Activated T-helper 2 cell treated with anti-CD3 and anti-CD28 coated beads, Interferon-gamma antibody, Interleukin-2, Interleukin-4, amounts not matched to agents 10 μg/mL and 5 μg/mL and 100 μg/mL, durations not matched to agents 14 hours and 24 hours and 36 hours (primary cell): Measurements from ENCODE around the gene SLC35E2B. TPM values are rescaled to one million over a fixed set of nuclear protein-coding genes. Genes with fewer than 3 reads are reported as not detected.

Experiments used
- DNase-seq: peaks from one replicate; pipeline ENCODE4 v3.0.0; 2021; ENCODE audit warnings: low spot score
- H3K27ac Mint-ChIP-seq: one replicate; pipeline ENCODE4 v1.8.0; 2021; ENCODE audit warnings: mixed read lengths
- H3K27me3 Mint-ChIP-seq: one replicate; pipeline ENCODE4 v1.8.0; 2021; ENCODE audit warnings: low read depth, mixed read lengths
- H3K36me3 Mint-ChIP-seq: one replicate; pipeline ENCODE4 v1.8.0; 2021; ENCODE audit warnings: low read depth, mixed read lengths
- H3K4me1 Mint-ChIP-seq: one replicate; pipeline ENCODE4 v1.8.0; 2021; ENCODE audit warnings: low read depth, mixed read lengths
- H3K4me3 Mint-ChIP-seq: one replicate; pipeline ENCODE4 v1.8.0; 2021; ENCODE audit warnings: low read depth, mild to moderate bottlenecking, moderate library complexity, mixed read lengths
- H3K9me3 Mint-ChIP-seq: one replicate; pipeline ENCODE4 v1.8.0; 2021; ENCODE audit warnings: mixed read lengths
- intact Hi-C: fragments of 100-400 bp; cut with micrococcal nuclease; formaldehyde crosslinking; loops from one replicate; pipeline ENCODE4 v1.15.1; 2023
- total RNA-seq: library from RNA; stranded (reverse); gene quantifications from 2 replicates; pipeline ENCODE4 v1.2.3, GENCODE V29; 2022

Gene SLC35E2B
- total RNA-seq, 1 donor from 2014 or later = 41.9 TPM

DNA sequence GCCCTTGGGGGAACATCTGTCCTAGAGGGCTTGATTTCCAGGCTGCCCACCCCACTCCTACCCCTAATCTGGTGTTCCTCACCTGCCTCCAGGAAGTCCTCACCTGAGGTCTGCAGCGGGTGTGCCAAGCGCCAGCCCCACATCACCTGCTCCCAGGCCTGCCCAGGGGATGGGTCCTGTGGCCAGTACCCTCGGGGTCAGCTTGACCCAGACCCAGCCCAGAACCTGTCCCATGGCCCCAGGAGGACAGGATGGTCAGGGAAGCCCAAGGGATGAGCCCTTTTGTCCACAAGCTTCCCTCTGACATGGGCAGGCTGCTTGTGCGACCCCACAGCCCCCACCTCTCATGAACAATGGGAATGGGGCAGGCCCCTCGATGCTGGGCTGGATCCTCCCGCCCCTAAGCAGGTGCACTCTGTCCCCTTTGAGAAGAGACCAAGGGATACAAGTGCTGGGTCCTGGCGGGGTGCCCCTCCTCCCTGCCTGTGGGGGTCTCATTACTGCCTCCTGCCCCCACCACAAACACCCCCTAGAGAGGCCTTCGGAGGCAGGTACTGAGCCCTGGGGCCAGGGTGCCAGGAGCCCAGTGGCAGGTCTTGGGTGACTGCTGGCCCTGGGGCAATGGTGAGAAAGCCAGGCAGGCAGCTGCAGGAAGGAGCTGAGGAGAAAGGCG lies 74.1 kb downstream of the SLC35E2B start:
- peaks cover 12% of the 10 kb centered on the region for H3K36me3 Mint-ChIP-seq
- intact Hi-C loops = no loop called here
- DNase-seq = no peak
- no peaks in the 10 kb centered on the region for H3K9me3 Mint-ChIP-seq
- H3K27ac Mint-ChIP-seq = no peak overlapping the region
- H3K4me3 Mint-ChIP-seq = peak overlapping the region; percentile 5
- H3K27me3 Mint-ChIP-seq = no peaks in the 10 kb centered on the region
- H3K4me1 Mint-ChIP-seq = peaks cover 24% of the 10 kb centered on the region

GRCh38 chr1:1617925-1618324 lies 74.7 kb downstream of the SLC35E2B start:
- Mint-ChIP-seq H3K27me3 (no peaks in the 10 kb centered on the region), H3K4me3 (peak overlapping the region; percentile 86), H3K4me1 (peaks cover 25% of the 10 kb centered on the region), H3K27ac (no peak overlapping the region), H3K36me3 (peaks cover 13% of the 10 kb centered on the region), H3K9me3 (no peaks in the 10 kb centered on the region)
- intact Hi-C loops = no loop called here
- DNase-seq = no peak

- Mint-ChIP-seq H3K36me3 (peaks cover 13% of the 10 kb centered on the region), H3K27ac (peak overlapping the region; percentile 22), H3K9me3 (no peaks in the 10 kb centered on the region), H3K4me1 (peaks cover 25% of the 10 kb centered on the region), H3K27me3 (no peaks in the 10 kb centered on the region), H3K4me3 (peak overlapping the region; percentile 86)
- no peak for DNase-seq
- intact Hi-C loops = no loop called here
These were observed 75.1 kb downstream of the SLC35E2B start for GRCh38 chr1:1617516-1617915.

- Mint-ChIP-seq H3K27me3 (no peaks in the 10 kb centered on the region), H3K36me3 (peaks cover 17% of the 10 kb centered on the region), H3K9me3 (no peaks in the 10 kb centered on the region), H3K27ac (peak overlapping the region; percentile 22), H3K4me3 (peak overlapping the region; percentile 86), H3K4me1 (peaks cover 25% of the 10 kb centered on the region)
- DNase-seq = no peak
- intact Hi-C loops = no loop called here
These were observed 75.8 kb downstream of the SLC35E2B start for GRCh38 chr1:1616838-1617237.

GRCh38 chr1:1616045-1616790 lies 76.4 kb downstream of the SLC35E2B start:
- H3K36me3 Mint-ChIP-seq = peaks cover 17% of the 10 kb centered on the region
- peak overlapping the region; percentile 71 for H3K27ac Mint-ChIP-seq
- H3K9me3 Mint-ChIP-seq = no peaks in the 10 kb centered on the region
- DNase-seq = peak; percentile 40
- H3K27me3 Mint-ChIP-seq = no peaks in the 10 kb centered on the region
- intact Hi-C loops = no loop called here
- H3K4me3 Mint-ChIP-seq = peak overlapping the region; percentile 86
- H3K4me1 Mint-ChIP-seq = peaks cover 25% of the 10 kb centered on the region

GRCh38 chr1:1615256-1616044 lies 77.1 kb downstream of the SLC35E2B start, which contains the start of gene MIB2:
MIB2 (plus strand) TSS chr1:1615500; CDS start chr1:1623453, 7,953 bp downstream.
- H3K9me3 Mint-ChIP-seq = no peaks in the 10 kb centered on the region
- DNase-seq = peak; percentile 98
- peak within 1 kb of the TSS; percentile 96 for H3K4me3 Mint-ChIP-seq
- H3K27ac Mint-ChIP-seq = peak within 1 kb of the TSS; percentile 97
- intact Hi-C loops = loop anchor here (2.0 kb wide), 2 partner anchors 41 to 43 kb away; partner anchors contain the start of genes CDK11B and SSU72
- H3K4me1 Mint-ChIP-seq = peaks cover 25% of the 10 kb centered on the region
- H3K36me3 Mint-ChIP-seq = peaks cover 17% of the 10 kb centered on the region
- H3K27me3 Mint-ChIP-seq = no peaks in the 10 kb centered on the region

GRCh38 chr1:1614954-1615255 lies 77.7 kb downstream of the SLC35E2B start:
- Mint-ChIP-seq H3K27me3 (no peaks in the 10 kb centered on the region), H3K27ac (peak overlapping the region; percentile 97), H3K36me3 (peaks cover 17% of the 10 kb centered on the region), H3K4me1 (peaks cover 25% of the 10 kb centered on the region), H3K4me3 (peak overlapping the region; percentile 96), H3K9me3 (no peaks in the 10 kb centered on the region)
- intact Hi-C loops = loop anchor here (2.0 kb wide), 2 partner anchors 40 to 44 kb away; partner anchors contain the start of genes CDK11B and SSU72
- DNase-seq = no peak

DNA sequence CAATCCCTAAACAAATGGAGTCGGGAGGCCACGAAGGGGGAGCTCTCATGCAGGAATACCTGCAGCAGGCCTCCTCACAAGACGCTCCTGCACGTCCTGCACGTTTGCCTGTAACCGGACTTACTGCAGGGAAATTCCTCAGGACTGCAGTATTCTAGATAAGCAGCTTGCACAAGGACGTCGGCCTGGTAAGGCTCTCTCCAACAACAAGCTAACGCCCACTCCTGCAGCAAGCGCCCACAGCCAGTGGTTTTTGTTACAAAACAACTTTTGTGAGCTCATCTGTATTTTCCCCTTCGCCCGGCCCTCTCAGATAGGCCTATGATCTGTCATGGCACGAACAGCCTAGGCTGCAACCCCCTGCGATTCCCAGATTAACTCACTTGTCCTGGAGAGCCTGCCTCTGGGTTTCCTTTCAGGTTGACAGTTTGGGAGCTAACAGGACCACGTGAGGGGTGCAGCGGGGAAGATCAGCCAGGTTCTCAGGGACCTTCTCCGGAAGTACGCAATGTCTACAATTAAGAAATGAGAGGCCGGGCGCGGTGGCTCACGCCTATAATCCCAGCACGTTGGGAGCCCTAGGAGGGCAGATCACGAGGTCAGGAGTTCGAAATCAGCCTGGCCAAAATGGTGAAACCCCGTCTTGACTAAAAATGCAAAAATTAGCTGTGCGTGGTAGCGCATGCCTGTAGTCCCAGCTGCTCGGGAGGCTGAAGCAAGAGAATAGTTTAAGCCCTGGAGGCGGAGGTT lies 78.2 kb downstream of the SLC35E2B start:
- H3K9me3 Mint-ChIP-seq = no peaks in the 10 kb centered on the region
- peak overlapping the region; percentile 97 for H3K27ac Mint-ChIP-seq
- H3K4me3 Mint-ChIP-seq = peak overlapping the region; percentile 96
- H3K27me3 Mint-ChIP-seq = no peaks in the 10 kb centered on the region
- peak; percentile 43 for DNase-seq
- peaks cover 25% of the 10 kb centered on the region for H3K4me1 Mint-ChIP-seq
- H3K36me3 Mint-ChIP-seq = peaks cover 17% of the 10 kb centered on the region
- intact Hi-C loops = loop anchor here (2.0 kb wide), 2 partner anchors 40 to 44 kb away; partner anchors contain the start of genes CDK11B and SSU72

DNA sequence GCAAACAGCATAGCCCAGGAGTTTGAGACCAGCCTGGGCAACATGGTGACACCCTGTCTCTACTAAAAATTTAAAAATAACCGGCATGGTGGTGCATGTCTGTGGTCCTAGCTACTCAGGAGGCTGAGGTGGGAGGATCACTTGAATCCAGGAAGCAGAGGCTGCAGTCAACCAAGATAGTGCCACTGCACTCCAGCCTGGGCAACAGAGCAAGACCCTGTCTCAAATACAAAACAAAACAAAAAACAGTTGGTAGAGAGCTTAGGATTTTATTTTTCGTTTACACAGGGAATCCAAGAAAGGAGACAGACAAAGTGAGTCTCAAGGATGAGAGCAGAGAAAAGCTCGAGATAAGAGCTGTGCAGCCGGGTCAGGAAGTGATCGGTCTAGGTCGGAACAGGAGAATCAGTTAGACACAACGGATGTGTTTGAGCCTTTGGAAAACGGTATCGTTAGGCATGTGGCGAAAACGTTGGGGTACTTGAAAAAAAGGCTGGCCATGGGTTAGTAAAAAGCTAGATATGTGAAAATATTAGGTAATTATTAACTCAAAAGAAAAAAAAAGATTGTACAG lies 79.0 kb downstream of the SLC35E2B start:
- H3K9me3 Mint-ChIP-seq = no peaks in the 10 kb centered on the region
- H3K4me3 Mint-ChIP-seq = peak overlapping the region; percentile 96
- H3K27me3 Mint-ChIP-seq = no peaks in the 10 kb centered on the region
- H3K36me3 Mint-ChIP-seq = peaks cover 17% of the 10 kb centered on the region
- intact Hi-C loops = loop anchor here (2.0 kb wide), 2 partner anchors 39 to 45 kb away; partner anchors contain the start of genes CDK11B and SSU72
- peaks cover 25% of the 10 kb centered on the region for H3K4me1 Mint-ChIP-seq
- H3K27ac Mint-ChIP-seq = peak overlapping the region; percentile 97
- no peak for DNase-seq

- H3K27ac Mint-ChIP-seq = no peak overlapping the region
- no peak for DNase-seq
- H3K9me3 Mint-ChIP-seq = no peaks in the 10 kb centered on the region
- intact Hi-C loops = no loop called here
- H3K27me3 Mint-ChIP-seq = no peaks in the 10 kb centered on the region
- H3K4me3 Mint-ChIP-seq = peak overlapping the region; percentile 9
- peaks cover 14% of the 10 kb centered on the region for H3K36me3 Mint-ChIP-seq
- peaks cover 21% of the 10 kb centered on the region for H3K4me1 Mint-ChIP-seq
These were observed 80.5 kb downstream of the SLC35E2B start for GRCh38 chr1:1612104-1612400.

GRCh38 chr1:1610796-1611195 lies 81.8 kb downstream of the SLC35E2B start:
- no peak for DNase-seq
- Mint-ChIP-seq H3K27me3 (no peaks in the 10 kb centered on the region), H3K4me1 (peaks cover 23% of the 10 kb centered on the region), H3K27ac (peak overlapping the region; percentile 40), H3K4me3 (no peak overlapping the region), H3K36me3 (peaks cover 14% of the 10 kb centered on the region), H3K9me3 (no peaks in the 10 kb centered on the region)
- intact Hi-C loops = no loop called here
